HepG2 (cell line): ENCODE results near the gene PDLIM7. TPM values are rescaled to one million over a fixed set of nuclear protein-coding genes. Genes with fewer than 3 reads are reported as not detected.

Source experiments
- FOXJ3 ChIP-seq: sonication (generic); formaldehyde crosslinking; IDR thresholded peaks from 2 replicates; pipeline ENCODE4 v1.4.0; 2020; ENCODE audit warnings: missing genetic modification reagents, mild to moderate bottlenecking, borderline replicate concordance
- GABPB1 ChIP-seq: IDR thresholded peaks from 2 replicates; pipeline ENCODE4 v1.6.1; 2016; ENCODE audit warnings: mild to moderate bottlenecking, missing genetic modification reagents, moderate library complexity, missing compliant biosample characterization
- HOXA5 ChIP-seq: sonication (generic); formaldehyde crosslinking; IDR thresholded peaks from 2 replicates; pipeline ENCODE4 v1.4.0; 2020; ENCODE audit warnings: missing genetic modification reagents
- KLF16 ChIP-seq, 2 experiments: sonication (generic) in 1 of 2; formaldehyde crosslinking in 1 of 2; IDR thresholded peaks; 2 replicates each; pipeline versions ENCODE4 v1.6.1 to v1.8.0; 2016 to 2023; ENCODE audit warnings: missing genetic modification reagents in 2 of 2, missing compliant biosample characterization in 1 of 2
- MTA1 ChIP-seq: sonication (generic); formaldehyde crosslinking; IDR thresholded peaks from 2 replicates; pipeline ENCODE4 v1.4.0; 2020; ENCODE audit warnings: missing genetic modification reagents, mild to moderate bottlenecking, borderline replicate concordance
- ZFAT ChIP-seq: sonication (generic); formaldehyde crosslinking; conservative IDR thresholded peaks from 2 replicates; pipeline ENCODE4 v1.8.1; 2023; ENCODE audit warnings: missing genetic modification reagents, inconsistent platforms
- ZKSCAN1 ChIP-seq: fragments of 150-350 bp; IDR thresholded peaks from 2 replicates; pipeline ENCODE4 v1.6.1; 2014; ENCODE audit warnings: low read length
- ZNF292 ChIP-seq: sonication (generic); formaldehyde crosslinking; IDR thresholded peaks from 2 replicates; pipeline ENCODE4 v1.8.1; 2022; ENCODE audit warnings: mild to moderate bottlenecking, low read depth, missing genetic modification reagents, borderline replicate concordance
- ZNF567 ChIP-seq: sonication (generic); formaldehyde crosslinking; IDR thresholded peaks from 2 replicates; pipeline ENCODE4 v1.8.1; 2023; ENCODE audit warnings: mild to moderate bottlenecking, missing genetic modification reagents, borderline replicate concordance
- ZNF605 ChIP-seq: sonication (generic); formaldehyde crosslinking; IDR thresholded peaks from 2 replicates; pipeline ENCODE4 v1.8.0; 2022; ENCODE audit warnings: mild to moderate bottlenecking, missing genetic modification reagents
- ZNF816 ChIP-seq: sonication (generic); formaldehyde crosslinking; IDR thresholded peaks from 2 replicates; pipeline ENCODE4 v1.8.0; 2022; ENCODE audit warnings: missing genetic modification reagents, mild to moderate bottlenecking, borderline replicate concordance
- polyA plus RNA-seq, 8 experiments: library from polyadenylated mRNA; depleted of rRNA in 3 of 8; stranded (reverse) in 7 of 8; unstranded in 1 of 8; fragments of >200 nt; fragmentation: Illumina TruSeq in 4 of 8; extraction: Trizol in 4 of 8; gene quantifications; 2 replicates each; pipeline versions ENCODE4 v1.2.1 to v1.2.3, GENCODE V29; 2011 to 2016; ENCODE audit warnings: low read depth in 4 of 8, missing spikeins in 1 of 8, mixed read lengths in 1 of 8; ENCODE audit not compliant: insufficient read depth in 1 of 8
- total RNA-seq, 5 experiments: library from RNA; depleted of rRNA; stranded (reverse); fragments of >200 nt; fragmentation: Illumina TruSeq; extraction: Trizol; gene quantifications; 2 replicates each; pipeline ENCODE4 v1.2.3, GENCODE V29; 2016; ENCODE audit warnings: low read depth in 1 of 5
- TF ChIP-seq, protein P1 (sequence below): sonication (generic); formaldehyde crosslinking; IDR thresholded peaks from 2 replicates; pipeline ENCODE4 v1.4.0; 2020; ENCODE audit warnings: missing genetic modification reagents
- TF ChIP-seq, protein P2 (sequence below): IDR thresholded peaks from 2 replicates; pipeline ENCODE4 v1.6.1; 2016; ENCODE audit warnings: mild to moderate bottlenecking

The PDLIM7 gene
- total and polyA plus RNA-seq, 2 of the 13 experiments (the other 11 are each of a cell fraction or from before 2014, with no cell fraction given): 21.1 to 31.3 TPM

DNA sequence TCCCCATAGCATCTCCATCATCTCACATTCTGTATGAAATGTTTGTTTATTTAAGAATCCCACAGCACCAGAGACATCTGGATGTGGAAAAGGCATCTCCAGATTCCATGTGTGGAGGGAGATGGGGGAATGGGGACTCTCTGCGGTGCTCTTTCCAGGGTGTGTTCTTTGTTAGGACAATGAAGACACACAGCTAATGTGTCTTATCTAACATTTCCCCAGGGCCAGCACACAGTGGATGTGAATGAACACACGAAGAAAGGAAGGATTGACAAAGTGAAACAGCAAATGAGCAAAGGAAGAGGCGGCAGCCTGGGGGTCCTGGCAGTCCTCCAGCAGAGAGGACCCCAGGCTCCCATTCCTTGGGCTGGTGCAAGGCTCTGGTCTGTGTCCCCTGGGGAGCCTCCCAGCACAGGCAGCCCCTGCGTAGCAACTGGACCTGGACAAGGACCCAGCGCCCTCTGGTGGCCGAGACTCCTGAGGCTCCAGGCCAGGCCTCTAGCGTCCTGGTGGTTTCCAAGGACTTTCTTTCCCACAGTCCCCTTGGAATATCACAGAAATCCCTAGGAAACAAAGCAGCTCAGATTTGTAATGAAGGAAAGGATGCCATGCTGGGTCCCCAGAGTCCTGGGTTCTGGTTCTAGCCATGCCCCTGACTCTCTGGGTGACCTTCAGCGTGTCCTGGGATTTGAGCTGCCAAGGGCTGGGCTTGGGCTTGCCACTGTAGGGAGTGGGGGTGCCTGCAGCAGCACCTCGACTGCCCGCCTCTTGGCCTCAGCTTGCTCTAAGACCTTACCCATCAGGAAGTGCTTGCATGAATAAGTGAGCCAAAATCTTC, 3.5 kb upstream of the PDLIM7 start (continued):
- TF ChIP-seq ZNF567 (no peak), ZKSCAN1 (no peak), ZFAT (no peak), ZNF605 (CRISPR knock-in tag) (no peak), ZNF816 (CRISPR knock-in tag) (no peak), KLF16 (CRISPR knock-in tag; IDR thresholded peaks at IDR 0.05) (peak in 1 of 2 experiments; percentile 55; a peak in 1 of 4 replicates), HOXA5 (CRISPR knock-in tag) (peak; percentile 54; the same call in 1 of the 2 replicates), MTA1 (CRISPR knock-in tag) (no peak), ZNF292 (CRISPR knock-in tag) (no peak), GABPB1 (CRISPR knock-in tag) (peak; percentile 43; the same call in 1 of the 2 replicates), FOXJ3 (no peak)
- TF ChIP-seq, protein P1, sequence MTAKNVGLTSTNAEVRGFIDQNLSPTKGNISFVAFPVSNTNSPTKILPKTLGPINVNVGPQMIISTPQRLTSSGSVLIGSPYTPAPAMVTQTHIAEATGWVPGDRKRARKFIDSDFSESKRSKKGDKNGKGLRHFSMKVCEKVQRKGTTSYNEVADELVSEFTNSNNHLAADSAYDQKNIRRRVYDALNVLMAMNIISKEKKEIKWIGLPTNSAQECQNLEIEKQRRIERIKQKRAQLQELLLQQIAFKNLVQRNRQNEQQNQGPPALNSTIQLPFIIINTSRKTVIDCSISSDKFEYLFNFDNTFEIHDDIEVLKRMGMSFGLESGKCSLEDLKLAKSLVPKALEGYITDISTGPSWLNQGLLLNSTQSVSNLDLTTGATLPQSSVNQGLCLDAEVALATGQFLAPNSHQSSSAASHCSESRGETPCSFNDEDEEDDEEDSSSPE (CRISPR knock-in tag): no peak
- TF ChIP-seq, protein P2, sequence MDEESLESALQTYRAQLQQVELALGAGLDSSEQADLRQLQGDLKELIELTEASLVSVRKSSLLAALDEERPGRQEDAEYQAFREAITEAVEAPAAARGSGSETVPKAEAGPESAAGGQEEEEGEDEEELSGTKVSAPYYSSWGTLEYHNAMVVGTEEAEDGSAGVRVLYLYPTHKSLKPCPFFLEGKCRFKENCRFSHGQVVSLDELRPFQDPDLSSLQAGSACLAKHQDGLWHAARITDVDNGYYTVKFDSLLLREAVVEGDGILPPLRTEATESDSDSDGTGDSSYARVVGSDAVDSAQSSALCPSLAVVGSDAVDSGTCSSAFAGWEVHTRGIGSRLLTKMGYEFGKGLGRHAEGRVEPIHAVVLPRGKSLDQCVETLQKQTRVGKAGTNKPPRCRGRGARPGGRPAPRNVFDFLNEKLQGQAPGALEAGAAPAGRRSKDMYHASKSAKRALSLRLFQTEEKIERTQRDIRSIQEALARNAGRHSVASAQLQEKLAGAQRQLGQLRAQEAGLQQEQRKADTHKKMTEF (CRISPR knock-in tag): peak; percentile 68
